ENCODE results near the gene GPR75.

Gene GPR75

DNA sequence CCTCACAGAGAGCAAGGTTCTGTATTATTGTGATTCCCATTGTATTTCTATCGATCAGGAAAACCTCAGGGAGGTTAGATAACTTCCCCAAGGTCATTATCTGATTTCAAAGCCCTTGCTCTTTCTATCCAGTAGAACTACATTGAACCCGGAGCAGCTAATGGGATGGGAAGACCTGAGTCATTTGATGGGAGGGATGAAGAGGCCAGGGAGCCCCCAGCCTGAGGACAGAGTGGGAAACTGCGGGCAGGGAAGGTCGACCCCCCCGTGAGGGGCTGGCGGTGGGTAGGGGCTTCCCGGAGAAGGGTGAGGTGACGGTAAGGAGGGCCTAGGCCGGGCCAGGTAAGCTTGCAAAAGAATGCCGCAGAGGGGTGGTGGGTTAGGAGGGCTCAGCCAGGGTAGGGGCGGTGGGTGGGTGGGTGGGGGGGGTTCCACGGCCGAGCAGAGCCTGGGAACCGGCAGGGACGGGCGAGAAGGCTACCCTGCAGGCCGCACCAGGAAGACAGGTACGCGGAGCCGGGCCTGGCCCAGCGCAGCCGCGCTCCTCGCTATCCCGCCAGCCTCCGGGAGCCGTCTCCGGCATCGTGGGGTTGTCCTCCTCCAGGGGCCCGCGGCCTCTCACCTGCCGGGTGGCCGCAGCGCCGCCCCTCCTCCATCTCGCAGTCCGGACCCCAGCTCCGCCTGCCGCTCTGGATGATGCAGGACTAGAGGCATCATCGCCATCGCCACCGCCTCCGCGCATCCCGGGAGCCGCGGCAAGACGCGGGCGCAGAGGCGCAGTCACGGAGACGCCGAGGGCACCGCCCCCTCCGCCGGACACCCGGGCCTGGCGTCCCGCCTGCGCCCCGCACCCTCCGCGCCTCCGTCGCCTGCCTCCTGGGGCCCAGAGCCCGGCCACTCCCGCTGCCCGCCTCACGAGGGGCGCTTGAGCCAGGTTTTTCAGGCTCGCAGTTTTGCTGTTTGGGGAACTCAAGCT, at the start of gene GPR75:
Gene GPR75, minus strand, starts transcription at position 762 of the 976 bp plus-strand sequence. CDS start 5,211 bp downstream, outside the sequence.
- H3K9ac ChIP-seq (ENCODE audit: low read depth, low read length): no peak within 1 kb of the TSS
- no peaks in the 10 kb centered on the region for H3K4me1 ChIP-seq (ENCODE audit: insufficient read depth, low read length)
- H3K27ac ChIP-seq (ENCODE audit: low read length): no peak within 1 kb of the TSS
- no peaks in the 10 kb centered on the region for H3K9me3 ChIP-seq (ENCODE audit: insufficient read depth, low read depth, low read length)
- peaks cover 20% of the 10 kb centered on the region for H3K36me3 ChIP-seq (ENCODE audit: insufficient read depth, low read depth, low read length)
- no peaks in the 10 kb centered on the region for H3K27me3 ChIP-seq (ENCODE audit: insufficient read depth, low read length)
- H3K4me3 ChIP-seq (ENCODE audit: low read length): no peak within 1 kb of the TSS

DNA sequence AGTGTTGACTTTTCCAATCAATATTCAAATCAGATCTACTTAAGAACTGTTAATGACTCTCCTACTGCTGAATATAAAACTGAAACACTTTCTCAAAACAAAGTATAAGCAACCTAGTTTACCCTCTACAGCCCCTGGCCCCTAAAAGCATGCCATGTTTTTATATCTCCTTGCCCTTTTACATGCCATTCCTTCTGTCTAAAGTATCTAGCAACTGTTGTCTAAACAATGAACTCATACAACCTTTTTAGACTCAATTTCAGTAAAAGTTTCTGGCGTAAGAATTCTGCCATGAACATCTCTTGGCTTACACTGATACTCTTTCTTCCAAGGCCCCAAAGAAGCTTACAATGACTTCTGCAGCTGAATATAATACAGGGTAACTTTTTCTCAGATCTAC, 47.8 kb upstream of the GPR75 start:
- peaks cover 86% of the 10 kb centered on the region for H3K36me3 ChIP-seq (ENCODE audit: insufficient read depth, low read depth, low read length)
- no peaks in the 10 kb centered on the region for H3K9me3 ChIP-seq (ENCODE audit: insufficient read depth, low read depth, low read length)

DNA sequence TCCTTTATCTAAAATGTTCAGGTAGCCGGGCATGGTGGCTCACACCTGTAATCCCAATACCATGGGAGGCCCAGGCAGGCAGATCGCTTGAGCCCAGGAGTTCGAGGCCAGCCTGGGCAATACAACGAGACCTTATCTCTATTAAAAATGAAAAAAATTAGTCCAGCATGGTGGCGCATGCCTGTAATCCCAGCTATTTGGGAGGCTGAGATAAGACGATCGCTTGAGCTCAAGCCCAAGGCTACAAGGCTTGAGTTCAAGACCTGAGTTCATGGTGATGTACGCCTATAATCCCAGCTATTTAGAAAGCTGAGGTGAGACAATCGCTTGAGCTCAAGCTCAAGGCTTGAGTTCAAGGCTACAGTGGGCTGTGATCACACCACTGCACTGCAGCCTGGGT, 45.6 kb upstream of the GPR75 start:
- Histone ChIP-seq H3K27ac (ENCODE audit: low read length) (no peak overlapping the region), H3K27me3 (ENCODE audit: insufficient read depth, low read length) (no peaks in the 10 kb centered on the region), H3K36me3 (ENCODE audit: insufficient read depth, low read depth, low read length) (peaks cover 97% of the 10 kb centered on the region), H3K9ac (ENCODE audit: low read depth, low read length) (no peak overlapping the region), H3K4me1 (ENCODE audit: insufficient read depth, low read length) (no peaks in the 10 kb centered on the region; the same call in 1 of the 2 replicates), H3K9me3 (ENCODE audit: insufficient read depth, low read depth, low read length) (no peaks in the 10 kb centered on the region), H3K4me3 (ENCODE audit: low read length) (no peak overlapping the region)

More for the DNA sequence above, 47.8 kb upstream of the GPR75 start:
- Histone ChIP-seq H3K9ac (ENCODE audit: low read depth, low read length) (no peak overlapping the region), H3K27me3 (ENCODE audit: insufficient read depth, low read length) (no peaks in the 10 kb centered on the region), H3K4me1 (ENCODE audit: insufficient read depth, low read length) (no peaks in the 10 kb centered on the region; the same call in 1 of the 2 replicates), H3K4me3 (ENCODE audit: low read length) (no peak overlapping the region), H3K27ac (ENCODE audit: low read length) (no peak overlapping the region)

DNA sequence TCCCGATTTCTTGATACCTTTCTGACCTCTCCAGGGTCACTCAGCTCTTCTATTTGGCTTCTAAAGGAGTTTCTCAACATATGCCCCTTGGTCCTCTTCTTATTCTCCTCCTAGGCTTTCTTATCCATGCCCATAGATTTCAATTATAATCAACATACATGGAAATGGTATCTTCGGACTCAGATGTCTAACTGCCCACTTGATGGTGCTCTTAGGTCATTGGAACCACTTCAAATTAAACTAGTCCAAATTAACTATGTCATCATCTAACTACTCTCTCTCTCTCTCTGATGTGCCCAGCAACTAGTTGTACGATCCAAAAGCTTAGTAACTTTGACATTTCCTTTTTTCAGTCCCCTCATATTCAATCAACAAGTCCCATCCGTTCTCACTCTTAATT, 43.2 kb upstream of the GPR75 start:
- H3K4me3 ChIP-seq (ENCODE audit: low read length): no peak overlapping the region
- H3K27me3 ChIP-seq (ENCODE audit: insufficient read depth, low read length): no peaks in the 10 kb centered on the region
- no peaks in the 10 kb centered on the region for H3K9me3 ChIP-seq (ENCODE audit: insufficient read depth, low read depth, low read length)
- H3K36me3 ChIP-seq (ENCODE audit: insufficient read depth, low read depth, low read length): peaks cover 96% of the 10 kb centered on the region
- H3K27ac ChIP-seq (ENCODE audit: low read length): no peak overlapping the region
- no peak overlapping the region for H3K9ac ChIP-seq (ENCODE audit: low read depth, low read length)
- no peaks in the 10 kb centered on the region; the same call in 1 of the 2 replicates for H3K4me1 ChIP-seq (ENCODE audit: insufficient read depth, low read length)

DNA sequence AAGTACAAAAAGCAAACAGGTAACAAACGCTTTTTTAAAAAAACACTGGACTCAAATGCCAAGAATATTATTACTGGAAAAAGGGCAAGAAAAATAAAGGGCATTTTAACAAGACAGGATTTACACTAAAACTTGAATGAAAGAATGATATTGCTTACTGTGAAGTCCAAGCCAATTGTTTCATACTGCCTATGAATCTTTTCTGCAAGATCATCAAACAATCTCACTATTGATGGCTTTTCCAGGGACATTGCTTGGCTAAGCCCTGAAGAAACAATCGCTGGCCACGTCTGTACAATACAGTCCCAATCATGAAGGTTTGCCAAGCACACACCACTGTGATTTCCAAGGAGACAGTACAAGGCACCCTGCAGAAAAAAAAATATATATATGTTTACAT, 41.4 kb upstream of the GPR75 start:
- Histone ChIP-seq H3K27ac (ENCODE audit: low read length) (no peak overlapping the region), H3K4me1 (ENCODE audit: insufficient read depth, low read length) (no peaks in the 10 kb centered on the region), H3K9me3 (ENCODE audit: insufficient read depth, low read depth, low read length) (no peaks in the 10 kb centered on the region), H3K27me3 (ENCODE audit: insufficient read depth, low read length) (no peaks in the 10 kb centered on the region), H3K4me3 (ENCODE audit: low read length) (no peak overlapping the region), H3K36me3 (ENCODE audit: insufficient read depth, low read depth, low read length) (peaks cover 96% of the 10 kb centered on the region), H3K9ac (ENCODE audit: low read depth, low read length) (no peak overlapping the region)

DNA sequence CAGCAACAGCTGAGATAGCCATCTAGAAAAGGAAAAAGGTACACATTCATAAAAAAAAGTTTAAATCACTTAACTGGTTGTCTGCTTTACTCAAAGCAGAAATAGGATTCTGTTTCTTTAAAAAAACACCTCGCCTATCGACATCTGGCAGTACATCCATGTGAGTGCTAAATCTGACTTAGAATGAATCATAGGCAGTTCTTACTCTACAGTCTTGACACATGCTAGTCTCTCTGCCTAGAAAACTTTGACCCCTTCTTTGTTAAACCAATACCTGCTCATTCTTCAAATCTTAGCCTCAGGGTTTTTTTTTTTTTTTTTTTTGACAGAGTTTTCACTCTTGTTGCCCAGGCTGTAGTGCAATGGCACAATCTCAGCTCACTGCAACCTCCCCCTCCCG, 37.1 kb upstream of the GPR75 start:
- no peak overlapping the region for H3K27ac ChIP-seq (ENCODE audit: low read length)
- no peaks in the 10 kb centered on the region for H3K27me3 ChIP-seq (ENCODE audit: insufficient read depth, low read length)
- no peaks in the 10 kb centered on the region for H3K9me3 ChIP-seq (ENCODE audit: insufficient read depth, low read depth, low read length)
- H3K4me1 ChIP-seq (ENCODE audit: insufficient read depth, low read length): no peaks in the 10 kb centered on the region
- no peak overlapping the region for H3K9ac ChIP-seq (ENCODE audit: low read depth, low read length)
- H3K4me3 ChIP-seq (ENCODE audit: low read length): no peak overlapping the region
- peaks cover 99% of the 10 kb centered on the region for H3K36me3 ChIP-seq (ENCODE audit: insufficient read depth, low read depth, low read length)

DNA sequence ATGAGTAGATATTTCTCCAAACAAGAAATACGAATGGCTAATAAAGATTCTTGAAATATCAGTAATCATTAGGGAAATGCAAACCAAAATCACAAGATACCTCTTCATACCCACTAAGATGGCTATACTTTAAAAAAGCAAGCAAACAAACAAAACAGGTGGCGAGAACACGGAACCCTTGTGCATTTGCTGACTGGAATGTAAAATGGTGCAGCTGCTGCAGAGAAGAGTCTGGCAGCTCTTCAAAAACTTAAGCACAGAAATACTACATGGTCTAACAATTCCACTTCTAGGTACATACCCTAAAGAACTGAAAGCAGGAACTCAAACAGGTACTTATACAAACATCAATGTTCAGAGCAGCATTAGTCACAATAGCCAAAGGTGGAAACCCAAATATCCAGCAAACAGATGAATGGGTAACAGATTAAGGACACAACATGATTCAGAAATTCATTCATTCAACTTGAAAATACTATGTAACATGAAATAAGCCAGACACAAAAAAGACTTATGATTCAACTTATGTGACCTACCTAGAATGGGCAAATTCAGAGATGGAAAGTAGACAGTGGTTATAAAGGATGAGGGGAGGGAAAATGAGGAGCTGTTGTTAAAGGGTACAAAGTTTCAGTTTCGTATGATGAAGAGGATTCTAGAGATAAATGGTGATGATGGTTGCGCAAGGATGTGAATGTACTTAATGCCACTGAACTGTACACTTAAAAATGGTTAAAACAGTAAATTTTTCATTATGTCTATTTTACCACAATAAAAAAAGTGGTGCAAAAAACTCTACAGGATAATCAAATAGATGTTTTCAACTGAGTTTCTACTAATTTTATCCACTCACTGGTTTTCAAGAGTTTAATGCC, 26.9 kb upstream of the GPR75 start:
- Histone ChIP-seq H3K4me1 (ENCODE audit: insufficient read depth, low read length) (no peaks in the 10 kb centered on the region), H3K27me3 (ENCODE audit: insufficient read depth, low read length) (no peaks in the 10 kb centered on the region), H3K9ac (ENCODE audit: low read depth, low read length) (no peak overlapping the region), H3K36me3 (ENCODE audit: insufficient read depth, low read depth, low read length) (peaks cover 91% of the 10 kb centered on the region), H3K9me3 (ENCODE audit: insufficient read depth, low read depth, low read length) (no peaks in the 10 kb centered on the region), H3K27ac (ENCODE audit: low read length) (no peak overlapping the region), H3K4me3 (ENCODE audit: low read length) (no peak overlapping the region)

DNA sequence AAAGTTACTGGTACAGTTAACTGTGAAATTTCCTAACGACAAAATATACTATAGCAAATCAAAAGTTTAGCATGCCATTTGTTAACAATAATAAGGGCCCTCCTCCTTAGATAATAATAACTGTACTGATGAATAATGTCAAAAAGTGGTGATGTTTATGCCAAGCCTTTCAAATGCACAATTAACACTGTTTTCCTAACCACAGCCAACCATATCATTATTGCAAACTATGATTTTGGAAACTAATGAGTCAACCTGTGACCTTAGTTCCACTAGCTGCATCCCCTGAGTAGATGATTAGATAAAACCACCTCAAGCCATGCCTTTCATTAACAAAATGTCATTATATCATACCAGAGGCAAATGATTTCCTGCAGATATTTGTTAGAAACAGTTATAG, 25.1 kb upstream of the GPR75 start:
- peaks cover 90% of the 10 kb centered on the region for H3K36me3 ChIP-seq (ENCODE audit: insufficient read depth, low read depth, low read length)
- no peak overlapping the region for H3K9ac ChIP-seq (ENCODE audit: low read depth, low read length)
- no peaks in the 10 kb centered on the region for H3K9me3 ChIP-seq (ENCODE audit: insufficient read depth, low read depth, low read length)
- H3K4me3 ChIP-seq (ENCODE audit: low read length): no peak overlapping the region
- H3K27ac ChIP-seq (ENCODE audit: low read length): no peak overlapping the region
- no peaks in the 10 kb centered on the region for H3K27me3 ChIP-seq (ENCODE audit: insufficient read depth, low read length)
- H3K4me1 ChIP-seq (ENCODE audit: insufficient read depth, low read length): no peaks in the 10 kb centered on the region

DNA sequence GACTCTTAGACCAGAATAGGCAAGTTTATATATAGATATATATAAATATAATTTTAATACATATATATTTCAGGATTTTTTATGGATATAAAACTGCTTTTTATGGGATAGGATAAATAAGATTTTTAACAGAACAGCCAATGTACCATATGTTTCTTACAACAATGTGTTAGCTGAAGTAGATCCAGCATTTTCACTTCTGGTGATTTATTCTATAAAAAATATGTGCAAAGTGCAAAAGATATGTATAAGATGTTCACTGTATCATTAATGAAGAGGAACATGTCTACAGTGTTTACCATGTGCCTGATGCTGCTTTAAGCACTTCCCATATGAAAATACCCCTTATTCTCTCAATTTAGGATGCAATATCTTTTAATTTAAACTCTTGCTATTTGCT, 22.2 kb upstream of the GPR75 start:
- Histone ChIP-seq H3K4me3 (ENCODE audit: low read length) (no peak overlapping the region), H3K4me1 (ENCODE audit: insufficient read depth, low read length) (peaks cover 4% of the 10 kb centered on the region; the same call in 1 of the 2 replicates), H3K27me3 (ENCODE audit: insufficient read depth, low read length) (no peaks in the 10 kb centered on the region), H3K9ac (ENCODE audit: low read depth, low read length) (no peak overlapping the region), H3K9me3 (ENCODE audit: insufficient read depth, low read depth, low read length) (no peaks in the 10 kb centered on the region), H3K36me3 (ENCODE audit: insufficient read depth, low read depth, low read length) (peaks cover 83% of the 10 kb centered on the region), H3K27ac (ENCODE audit: low read length) (no peak overlapping the region)

DNA sequence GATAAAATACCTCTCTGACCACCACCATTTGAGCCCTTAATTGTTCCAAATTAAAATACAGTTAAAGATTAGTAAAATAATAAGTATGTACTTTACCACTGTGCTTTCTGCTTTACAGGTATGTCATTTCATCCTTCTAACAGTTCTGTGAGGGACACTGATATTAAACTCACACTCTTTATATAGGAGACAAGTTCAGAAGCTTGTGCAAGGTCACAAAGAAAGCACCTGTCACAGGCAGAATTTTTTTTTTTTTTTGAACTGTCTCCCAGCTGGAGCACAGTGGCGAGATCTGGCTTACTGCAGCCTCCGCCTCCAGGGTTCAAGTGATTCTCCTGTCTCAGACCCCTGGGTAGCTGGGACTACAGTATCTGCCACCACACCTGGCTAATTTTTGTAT, 21.6 kb upstream of the GPR75 start:
- Histone ChIP-seq H3K9me3 (ENCODE audit: insufficient read depth, low read depth, low read length) (no peaks in the 10 kb centered on the region), H3K4me1 (ENCODE audit: insufficient read depth, low read length) (peaks cover 4% of the 10 kb centered on the region; the same call in 1 of the 2 replicates), H3K9ac (ENCODE audit: low read depth, low read length) (no peak overlapping the region), H3K36me3 (ENCODE audit: insufficient read depth, low read depth, low read length) (peaks cover 77% of the 10 kb centered on the region), H3K4me3 (ENCODE audit: low read length) (no peak overlapping the region), H3K27ac (ENCODE audit: low read length) (no peak overlapping the region), H3K27me3 (ENCODE audit: insufficient read depth, low read length) (no peaks in the 10 kb centered on the region)

DNA sequence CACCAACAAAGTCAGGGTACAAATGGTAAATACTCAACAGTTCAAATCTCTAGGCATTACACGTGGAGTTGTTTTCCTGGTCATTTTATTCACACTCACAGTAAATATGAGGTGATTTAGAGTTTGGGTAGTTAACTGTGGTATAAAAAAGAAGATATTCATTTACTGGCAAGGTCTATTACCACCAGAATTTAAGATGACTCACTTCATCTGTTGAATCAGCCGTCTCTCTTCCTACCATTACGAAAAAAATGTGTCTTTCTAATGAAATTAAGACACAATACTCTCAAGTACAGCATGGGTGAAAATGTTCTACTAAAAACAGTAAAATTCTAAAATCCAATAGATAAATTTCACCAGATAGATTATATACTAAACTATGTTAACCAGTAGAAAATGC, 21.0 kb upstream of the GPR75 start:
- H3K4me1 ChIP-seq (ENCODE audit: insufficient read depth, low read length): peaks cover 4% of the 10 kb centered on the region; the same call in 1 of the 2 replicates
- H3K9me3 ChIP-seq (ENCODE audit: insufficient read depth, low read depth, low read length): no peaks in the 10 kb centered on the region
- peaks cover 77% of the 10 kb centered on the region for H3K36me3 ChIP-seq (ENCODE audit: insufficient read depth, low read depth, low read length)
- no peak overlapping the region for H3K27ac ChIP-seq (ENCODE audit: low read length)
- no peak overlapping the region for H3K4me3 ChIP-seq (ENCODE audit: low read length)
- H3K27me3 ChIP-seq (ENCODE audit: insufficient read depth, low read length): no peaks in the 10 kb centered on the region
- no peak overlapping the region for H3K9ac ChIP-seq (ENCODE audit: low read depth, low read length)

Data from iPS-20b (cell line).